Activated naive CD8-positive, alpha-beta T cell treated with anti-CD3 and anti-CD28 coated beads, Interleukin-2, amount 50 U/mL, for 24 hours (primary cell): ENCODE data around the gene MBD4.
"Not testable (repeated sequence)": the region's sequence is repeated elsewhere in the genome, so short reads cannot be mapped to it uniquely, and the experiment has no call there.

ENCODE experiments used
- ATAC-seq: fragments of 150-1000 bp; cut with Tn5 transposase; one replicate; pipeline ENCODE4 v1.10.0; 2021
- DNase-seq: peaks from one replicate; pipeline ENCODE4 v3.0.0; 2021
- H3K27ac Mint-ChIP-seq: one replicate; pipeline ENCODE4 v1.8.0; 2021; ENCODE audit warnings: mild to moderate bottlenecking, mixed read lengths
- H3K27me3 Mint-ChIP-seq: one replicate; pipeline ENCODE4 v1.8.0; 2021; ENCODE audit warnings: mixed read lengths
- H3K36me3 Mint-ChIP-seq: one replicate; pipeline ENCODE4 v1.8.0; 2021; ENCODE audit warnings: low read depth, mixed read lengths
- H3K4me1 Mint-ChIP-seq: one replicate; pipeline ENCODE4 v1.8.0; 2021; ENCODE audit warnings: mixed read lengths
- H3K4me3 Mint-ChIP-seq: one replicate; pipeline ENCODE4 v1.8.0; 2021; ENCODE audit warnings: mild to moderate bottlenecking, moderate library complexity, mixed read lengths
- H3K9me3 Mint-ChIP-seq: one replicate; pipeline ENCODE4 v1.8.0; 2021; ENCODE audit warnings: mixed read lengths

The MBD4 gene

DNA sequence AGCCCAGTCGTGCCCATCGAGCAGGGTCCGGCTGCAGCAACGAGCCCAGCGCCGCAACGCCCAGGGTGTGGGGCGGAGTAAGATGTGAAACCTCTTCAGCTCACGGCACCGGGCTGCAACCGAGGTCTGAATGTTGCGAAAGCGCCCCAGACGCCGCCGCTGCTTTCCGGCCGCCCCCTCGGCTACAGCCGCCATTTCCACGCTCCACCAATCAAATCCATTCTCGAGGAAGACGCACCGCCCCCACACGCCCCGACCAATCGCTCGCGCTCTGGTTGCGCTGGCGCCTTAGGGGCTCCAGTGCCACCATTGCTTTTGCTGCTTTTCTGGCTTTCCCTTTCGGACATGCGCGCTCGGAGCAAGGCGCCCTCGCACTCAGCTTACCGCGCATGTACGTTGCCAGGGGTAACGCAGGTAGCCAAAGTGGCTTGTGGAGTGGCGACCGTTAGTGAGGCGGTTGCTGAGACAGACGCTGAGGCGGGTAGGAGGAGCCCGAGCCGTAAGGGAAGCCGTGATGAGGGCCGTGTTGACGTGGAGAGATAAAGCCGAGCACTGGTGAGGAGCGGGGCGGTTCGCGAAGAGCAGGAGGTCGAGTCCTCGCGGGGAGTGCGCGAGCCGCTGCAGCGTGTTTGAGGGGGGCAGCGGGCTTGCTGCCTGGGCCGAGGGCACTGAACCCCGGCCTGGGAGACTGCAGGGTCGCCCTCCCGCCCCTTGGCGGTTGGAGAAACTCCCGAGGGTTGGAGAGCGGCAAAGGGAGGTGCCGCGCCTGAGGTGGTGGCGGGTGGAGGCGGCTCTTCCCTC is at the start of gene MBD4, which contains the start of gene IFT122:
MBD4 (minus strand) TSS at position 132 of the 801 bp plus-strand sequence; CDS start at position 17, 115 bp downstream.
IFT122 (plus strand) TSS at position 408 of the 801 bp plus-strand sequence; CDS start at position 515, 107 bp downstream.
- no peaks in the 10 kb centered on the region for H3K9me3 Mint-ChIP-seq
- H3K27ac Mint-ChIP-seq = peak within 1 kb of the TSS; percentile 99
- H3K4me3 Mint-ChIP-seq = peak within 1 kb of the TSS; percentile 94
- H3K4me1 Mint-ChIP-seq = peaks cover 66% of the 10 kb centered on the region
- H3K27me3 Mint-ChIP-seq = peaks cover 4% of the 10 kb centered on the region
- H3K36me3 Mint-ChIP-seq = peaks cover 32% of the 10 kb centered on the region
- peak; percentile 98 for DNase-seq
- peak; percentile 95 for ATAC-seq

DNA sequence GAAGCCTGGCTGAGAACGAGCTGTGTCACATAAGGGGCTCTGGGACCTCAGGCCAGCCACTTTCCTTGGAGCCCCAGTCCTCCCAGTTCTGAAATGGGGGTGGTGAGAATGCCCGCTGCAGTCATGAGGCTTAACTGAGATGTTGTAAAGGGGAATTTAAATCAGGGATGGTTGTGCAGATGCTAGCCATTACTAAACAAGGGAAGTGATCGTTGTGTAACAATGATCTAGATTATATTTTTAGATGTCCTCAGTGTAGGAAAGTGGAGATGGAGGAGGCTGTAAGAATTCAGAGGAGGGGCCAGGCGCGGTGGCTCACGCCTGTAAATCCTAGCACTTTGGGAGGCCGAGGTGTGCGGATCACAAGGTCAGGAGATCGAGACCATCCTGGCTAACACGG is 49.5 kb upstream of the MBD4 start:
- not testable (repeated sequence) for H3K36me3 Mint-ChIP-seq, ATAC-seq, H3K4me3 Mint-ChIP-seq, H3K4me1 Mint-ChIP-seq, DNase-seq, H3K9me3 Mint-ChIP-seq, H3K27ac Mint-ChIP-seq, H3K27me3 Mint-ChIP-seq

DNA sequence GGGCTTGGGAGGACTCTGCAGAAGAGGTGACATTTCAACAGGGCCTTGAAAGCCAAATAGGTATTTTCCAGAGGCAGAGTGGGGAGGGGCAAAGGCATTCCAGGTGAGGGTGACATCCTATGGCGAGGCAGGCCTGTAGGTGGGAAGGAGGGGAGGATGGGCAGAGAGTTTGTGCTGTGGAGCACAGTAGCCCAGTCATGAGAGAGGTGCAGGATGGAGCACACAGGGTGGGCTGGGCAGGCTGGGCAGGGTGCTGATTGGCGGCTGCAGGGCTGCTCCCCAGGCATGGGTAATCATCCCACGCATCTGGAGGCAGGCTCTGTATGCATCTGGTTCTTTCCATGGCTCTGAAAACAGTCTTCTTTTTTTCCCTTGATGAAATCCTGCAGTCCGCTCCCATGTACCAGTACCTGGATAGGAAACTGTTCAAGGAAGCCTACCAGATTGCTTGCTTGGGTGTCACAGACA is 48.2 kb upstream of the MBD4 start:
- not testable (repeated sequence) for H3K4me1 Mint-ChIP-seq, H3K36me3 Mint-ChIP-seq, ATAC-seq, DNase-seq, H3K4me3 Mint-ChIP-seq, H3K27ac Mint-ChIP-seq, H3K27me3 Mint-ChIP-seq, H3K9me3 Mint-ChIP-seq

DNA sequence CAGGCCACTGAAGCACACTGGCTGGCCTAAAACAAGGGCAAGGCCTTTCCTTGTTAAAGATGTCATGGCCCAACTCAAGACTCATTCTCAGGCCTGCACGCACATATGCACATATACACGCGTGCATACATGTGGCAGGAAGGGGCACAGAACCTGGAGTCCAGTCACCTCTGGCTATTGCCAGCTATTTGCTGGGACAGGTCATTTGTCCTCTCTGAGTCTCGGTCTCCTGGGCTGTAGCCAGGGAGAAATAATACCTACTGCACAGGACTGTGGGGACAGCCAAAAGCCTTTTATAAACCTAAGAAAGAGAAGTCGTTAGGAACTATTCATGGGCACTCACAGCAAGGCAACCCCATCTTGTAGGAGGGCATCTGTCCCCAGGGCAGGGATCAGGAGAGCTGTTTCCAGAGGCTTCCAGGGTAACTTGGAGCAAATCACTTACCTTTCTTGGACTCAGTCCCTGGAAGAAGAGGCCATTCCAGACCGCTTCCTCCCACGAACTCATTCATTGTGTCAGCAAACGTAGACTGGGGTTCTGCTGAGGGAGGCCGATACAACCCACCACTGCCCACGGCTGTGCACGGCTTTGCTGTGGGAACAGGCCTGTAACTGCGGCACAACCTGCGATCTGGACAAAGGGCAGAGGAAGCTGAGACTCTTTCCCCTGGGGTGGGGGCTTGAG is 47.6 kb upstream of the MBD4 start:
- H3K4me3 Mint-ChIP-seq = no peak overlapping the region
- DNase-seq = no peak
- no peaks in the 10 kb centered on the region for H3K27me3 Mint-ChIP-seq
- peaks cover under 1% of the 10 kb centered on the region for H3K4me1 Mint-ChIP-seq
- ATAC-seq = no peak
- H3K36me3 Mint-ChIP-seq = no peaks in the 10 kb centered on the region
- no peaks in the 10 kb centered on the region for H3K9me3 Mint-ChIP-seq
- no peak overlapping the region for H3K27ac Mint-ChIP-seq

DNA sequence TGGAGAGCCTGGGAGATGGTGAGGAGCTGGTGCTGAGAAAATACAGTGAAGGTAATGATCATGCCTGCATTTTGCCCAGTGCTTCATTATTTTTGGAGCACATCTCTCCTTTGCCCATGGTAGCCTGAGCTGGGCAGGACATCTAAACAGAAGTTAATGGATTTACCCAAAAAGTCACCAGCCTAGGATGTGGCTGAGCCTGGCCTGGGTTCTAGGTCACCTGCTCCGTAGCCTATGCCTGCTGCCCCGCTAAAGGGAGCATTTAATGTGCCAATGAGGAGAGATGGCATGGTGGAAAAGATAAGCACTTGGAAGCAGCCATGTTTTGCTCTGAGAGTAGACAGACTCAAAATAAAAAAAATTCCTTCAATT is 46.9 kb upstream of the MBD4 start:
- Mint-ChIP-seq H3K4me1 (peaks cover 7% of the 10 kb centered on the region), H3K36me3 (no peaks in the 10 kb centered on the region), H3K27ac (no peak overlapping the region), H3K9me3 (no peaks in the 10 kb centered on the region), H3K27me3 (no peaks in the 10 kb centered on the region), H3K4me3 (no peak overlapping the region)
- no peak for DNase-seq
- ATAC-seq = no peak

DNA sequence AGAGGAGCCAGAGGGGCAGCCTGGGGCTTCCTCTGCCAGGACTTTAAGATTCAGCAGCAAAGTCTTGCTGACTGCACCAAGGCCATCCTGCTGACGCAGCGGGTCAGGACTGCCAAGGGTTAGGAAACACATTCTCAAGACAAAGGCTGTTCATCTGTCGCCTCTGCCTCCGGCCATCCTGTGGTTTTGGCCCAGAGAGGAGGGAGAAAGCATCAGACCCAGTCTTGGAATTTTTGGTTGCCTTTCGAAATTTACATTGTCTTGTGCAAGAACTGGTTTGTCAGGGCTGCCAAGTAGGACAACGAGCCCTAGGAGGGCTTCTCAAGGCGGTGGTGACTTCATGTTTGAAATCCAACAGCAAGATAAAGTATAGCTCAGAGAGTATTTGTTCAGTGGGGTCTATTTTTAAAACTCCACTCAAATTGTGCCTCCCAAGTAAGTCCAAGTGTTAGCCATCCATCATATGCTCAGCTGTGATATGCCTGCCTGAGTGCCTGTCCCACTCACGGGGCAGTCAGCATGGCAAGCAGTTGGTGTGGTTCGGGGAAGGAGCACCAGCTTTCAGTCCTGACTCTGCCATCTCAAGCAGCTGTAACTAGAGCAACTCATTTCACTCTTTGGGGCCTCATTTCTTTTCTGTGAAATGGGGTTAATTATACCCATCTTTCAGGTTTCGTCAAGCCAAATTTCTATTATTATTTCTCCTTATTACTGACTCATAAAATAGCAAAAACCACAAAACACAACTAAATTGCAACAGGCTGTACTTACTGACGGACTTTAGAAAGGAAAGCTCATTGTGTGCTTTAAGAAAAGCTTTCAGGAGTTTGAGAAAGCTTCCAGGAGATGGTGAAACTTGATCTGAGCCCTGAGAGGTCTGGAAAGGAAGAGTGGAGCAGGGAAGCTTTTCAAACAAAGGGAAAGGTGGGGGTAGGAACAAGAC is 46.2 kb upstream of the MBD4 start:
- H3K36me3 Mint-ChIP-seq = no peaks in the 10 kb centered on the region
- ATAC-seq (no peak), DNase-seq (no peak)
- peaks cover 10% of the 10 kb centered on the region for H3K4me1 Mint-ChIP-seq
- no peaks in the 10 kb centered on the region for H3K9me3 Mint-ChIP-seq
- H3K27ac Mint-ChIP-seq = no peak overlapping the region
- H3K27me3 Mint-ChIP-seq = no peaks in the 10 kb centered on the region
- H3K4me3 Mint-ChIP-seq = no peak overlapping the region

DNA sequence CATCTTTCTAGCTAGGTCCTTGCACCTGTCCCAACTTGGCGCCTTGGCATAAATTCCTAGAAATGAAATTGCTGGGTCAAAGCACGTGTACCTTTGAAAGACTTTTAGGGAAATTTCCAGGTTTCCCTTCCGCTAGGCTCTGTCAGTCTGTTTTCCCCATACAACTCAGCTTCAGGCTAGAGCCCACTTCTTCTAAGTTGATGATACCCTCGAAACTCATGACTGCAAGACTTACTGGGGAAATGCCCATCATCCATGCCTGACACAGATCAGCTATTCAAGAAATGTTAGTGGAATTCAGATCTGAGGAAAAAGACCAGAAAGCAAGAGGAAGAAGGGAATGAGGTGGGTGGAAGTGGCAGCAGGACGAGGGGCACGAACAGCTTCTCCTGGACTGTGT is 45.4 kb upstream of the MBD4 start:
- not testable (repeated sequence) for H3K27me3 Mint-ChIP-seq, ATAC-seq, H3K27ac Mint-ChIP-seq, H3K9me3 Mint-ChIP-seq, H3K36me3 Mint-ChIP-seq, H3K4me3 Mint-ChIP-seq, DNase-seq, H3K4me1 Mint-ChIP-seq

DNA sequence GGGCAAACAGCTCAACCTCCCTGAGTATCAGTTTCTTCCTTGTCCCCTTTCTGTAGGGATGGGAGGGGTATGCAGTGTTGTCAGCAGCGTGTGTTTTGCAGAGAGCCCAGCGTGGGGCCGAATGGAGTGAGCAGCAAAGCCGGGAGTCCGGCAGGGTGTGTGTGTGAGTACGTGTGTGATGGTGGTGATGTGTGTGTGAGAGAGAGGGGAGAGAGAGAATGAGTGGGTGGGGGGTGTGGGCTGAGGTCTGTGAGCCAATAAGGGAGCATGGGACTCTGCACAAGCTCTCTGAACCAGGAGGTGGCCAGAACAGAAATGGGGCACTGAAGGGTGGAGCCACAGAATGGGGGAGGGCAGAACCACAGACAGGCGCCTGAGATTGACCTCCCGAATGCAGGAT is 44.1 kb upstream of the MBD4 start:
- H3K36me3 Mint-ChIP-seq = no peaks in the 10 kb centered on the region
- ATAC-seq = no peak
- H3K27ac Mint-ChIP-seq = no peak overlapping the region
- DNase-seq = no peak
- H3K9me3 Mint-ChIP-seq = no peaks in the 10 kb centered on the region
- no peaks in the 10 kb centered on the region for H3K27me3 Mint-ChIP-seq
- H3K4me1 Mint-ChIP-seq = peaks cover 10% of the 10 kb centered on the region
- H3K4me3 Mint-ChIP-seq = no peak overlapping the region

DNA sequence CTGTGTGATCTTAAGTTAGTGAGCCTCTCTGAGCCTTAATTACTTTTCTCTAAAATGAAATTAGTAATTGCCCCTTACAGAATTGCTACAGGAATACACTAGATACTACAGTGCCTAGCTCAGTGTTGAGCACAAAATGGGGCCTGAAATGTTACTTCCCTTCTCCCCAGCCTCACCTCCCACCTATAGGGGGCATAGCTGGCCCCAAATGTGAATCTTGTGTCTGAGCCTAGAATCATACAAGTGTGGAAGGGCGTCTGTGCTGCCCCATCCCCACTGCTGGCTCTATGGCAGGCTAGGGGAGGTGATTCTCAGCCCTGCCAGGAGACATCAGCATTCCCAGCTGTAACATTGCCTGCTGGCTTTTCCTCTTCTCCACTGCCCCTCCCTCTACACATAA is 43.0 kb upstream of the MBD4 start:
- DNase-seq = no peak
- H3K4me3 Mint-ChIP-seq = no peak overlapping the region
- H3K9me3 Mint-ChIP-seq = no peaks in the 10 kb centered on the region
- no peak for ATAC-seq
- H3K4me1 Mint-ChIP-seq = peaks cover 10% of the 10 kb centered on the region
- H3K36me3 Mint-ChIP-seq = no peaks in the 10 kb centered on the region
- H3K27me3 Mint-ChIP-seq = no peaks in the 10 kb centered on the region
- H3K27ac Mint-ChIP-seq = no peak overlapping the region

DNA sequence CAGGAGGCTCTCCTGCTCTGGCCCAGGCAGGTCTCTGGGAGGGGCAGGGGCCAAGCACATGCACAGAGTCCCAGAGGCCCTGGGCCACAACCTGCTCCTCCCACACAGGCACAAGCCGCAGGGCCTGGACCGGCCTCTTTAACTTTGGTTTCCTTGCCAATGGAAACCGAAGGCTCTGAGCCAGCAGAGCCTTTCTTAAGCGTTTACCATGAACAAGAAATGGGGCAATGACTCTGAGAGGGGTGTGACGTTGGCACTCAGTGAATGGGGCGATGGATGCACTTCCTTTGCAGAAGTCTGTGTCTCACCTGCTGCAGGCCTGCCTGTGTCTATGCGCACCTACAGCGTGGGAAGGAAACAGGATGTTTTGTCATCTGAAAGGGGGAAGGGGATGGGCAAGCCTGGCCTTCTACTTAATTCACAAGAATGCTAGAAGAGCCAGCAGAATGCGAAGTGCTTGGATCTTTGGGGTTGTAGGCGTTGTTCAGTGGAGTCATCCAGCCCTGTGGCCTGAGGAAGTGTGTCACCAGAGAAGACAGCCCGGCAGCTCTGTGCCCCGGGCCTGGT is 42.1 kb upstream of the MBD4 start:
- H3K9me3 Mint-ChIP-seq = no peaks in the 10 kb centered on the region
- H3K36me3 Mint-ChIP-seq = no peaks in the 10 kb centered on the region
- H3K4me1 Mint-ChIP-seq = peaks cover 10% of the 10 kb centered on the region
- no peak overlapping the region for H3K27ac Mint-ChIP-seq
- no peak overlapping the region for H3K4me3 Mint-ChIP-seq
- peak; percentile 35 for ATAC-seq
- no peaks in the 10 kb centered on the region for H3K27me3 Mint-ChIP-seq
- peak; percentile 8 for DNase-seq

DNA sequence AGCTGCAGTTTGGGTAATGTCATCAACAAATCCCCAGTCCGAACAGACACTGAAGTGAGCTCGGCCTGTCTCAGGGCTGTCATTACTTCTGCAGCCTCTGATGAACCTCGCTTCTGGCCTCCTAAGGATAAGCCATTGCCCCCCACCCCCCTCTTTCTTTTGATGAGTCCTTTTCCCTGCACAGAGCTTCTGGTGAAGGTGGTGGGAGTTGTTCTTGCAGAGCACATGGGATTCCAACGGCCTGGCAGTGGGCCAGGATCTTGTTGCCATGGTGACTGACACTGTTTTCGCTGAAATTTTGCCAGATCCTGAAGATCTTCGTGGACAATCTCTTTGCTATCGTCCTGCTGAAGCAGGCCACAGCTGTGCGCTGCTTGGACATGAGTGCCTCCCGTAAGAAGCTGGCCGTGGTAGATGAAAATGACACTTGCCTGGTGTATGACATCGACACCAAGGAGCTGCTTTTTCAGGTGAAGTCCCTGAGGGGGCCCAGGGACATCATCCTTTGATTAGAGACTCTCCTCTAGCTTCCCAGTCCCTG is 41.5 kb upstream of the MBD4 start:
- not testable (repeated sequence) for H3K4me3 Mint-ChIP-seq, H3K27me3 Mint-ChIP-seq, H3K27ac Mint-ChIP-seq, H3K4me1 Mint-ChIP-seq, DNase-seq, H3K36me3 Mint-ChIP-seq, ATAC-seq, H3K9me3 Mint-ChIP-seq

DNA sequence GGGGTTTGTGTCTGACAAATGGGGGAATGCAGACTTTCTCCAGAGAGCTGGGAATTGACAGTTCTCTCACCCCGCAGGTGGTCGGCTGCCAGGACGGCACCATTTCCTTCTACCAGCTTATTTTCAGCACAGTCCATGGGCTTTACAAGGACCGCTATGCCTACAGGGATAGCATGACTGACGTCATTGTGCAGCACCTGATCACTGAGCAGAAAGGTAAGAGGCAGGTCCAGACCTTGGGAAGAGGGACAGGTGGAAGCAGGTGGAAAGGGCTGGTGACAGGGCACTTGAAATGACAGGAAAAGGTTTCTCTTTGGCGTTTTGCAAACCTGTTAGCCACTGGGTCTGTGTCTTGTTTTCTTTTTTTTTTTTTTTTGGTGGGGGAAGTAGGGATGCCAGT is 36.8 kb upstream of the MBD4 start:
- no peak for DNase-seq
- no peak overlapping the region for H3K4me3 Mint-ChIP-seq
- H3K27me3 Mint-ChIP-seq = no peaks in the 10 kb centered on the region
- H3K27ac Mint-ChIP-seq = no peak overlapping the region
- peaks cover 2% of the 10 kb centered on the region for H3K36me3 Mint-ChIP-seq
- H3K4me1 Mint-ChIP-seq = peaks cover 2% of the 10 kb centered on the region
- H3K9me3 Mint-ChIP-seq = no peaks in the 10 kb centered on the region
- ATAC-seq = no peak

DNA sequence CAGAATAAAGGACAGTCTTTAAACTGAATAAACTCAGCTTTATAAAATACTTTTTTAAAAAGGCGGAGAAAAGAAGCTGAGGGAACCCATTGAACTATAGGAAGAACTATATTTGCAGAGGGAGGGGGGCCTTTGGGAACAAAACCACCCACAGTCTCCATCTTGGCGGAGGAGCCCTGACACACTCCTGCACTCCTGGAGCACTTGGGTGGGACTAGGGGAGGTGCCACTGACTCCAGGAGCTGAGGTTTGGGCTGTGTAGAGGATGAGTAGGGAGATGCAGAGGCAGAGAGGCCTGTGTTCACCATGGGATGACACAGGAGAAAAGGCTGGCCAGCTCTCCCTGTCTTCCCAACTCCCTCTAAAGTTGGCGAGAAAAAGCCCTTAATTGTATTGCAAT is 36.1 kb upstream of the MBD4 start:
- ATAC-seq (no peak), DNase-seq (no peak)
- no peaks in the 10 kb centered on the region for H3K9me3 Mint-ChIP-seq
- no peaks in the 10 kb centered on the region for H3K27me3 Mint-ChIP-seq
- peaks cover 2% of the 10 kb centered on the region for H3K36me3 Mint-ChIP-seq
- H3K27ac Mint-ChIP-seq = no peak overlapping the region
- no peak overlapping the region for H3K4me3 Mint-ChIP-seq
- H3K4me1 Mint-ChIP-seq = no peaks in the 10 kb centered on the region
